ENCODE measurements around the gene ARPC5. TPM values are rescaled to one million over a fixed set of nuclear protein-coding genes. Genes with fewer than 3 reads are reported as not detected.

The ARPC5 gene
- total RNA-seq, 1 experiment from 2014 or later, result 104 TPM

DNA sequence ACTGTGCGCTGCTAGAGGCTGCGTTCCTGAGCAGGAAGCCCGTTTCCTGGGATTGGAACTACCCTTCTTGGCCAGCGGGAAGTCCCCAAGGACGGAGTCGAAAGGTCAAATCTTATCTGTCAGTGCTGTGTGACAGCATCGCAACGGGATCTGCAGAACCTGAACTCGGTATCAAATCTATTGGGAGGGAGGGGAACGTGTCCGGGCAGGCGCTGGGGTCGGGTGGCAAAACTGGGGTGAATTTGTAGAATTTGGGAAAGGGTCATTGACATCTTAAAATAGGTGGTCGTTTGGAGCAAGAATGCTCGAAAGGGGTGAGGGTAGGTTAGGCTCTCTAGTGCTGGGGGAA, 725 bp upstream of the ARPC5 start:
- 0 out of 2 replicates have a peak, but pooled peaks cover 4% of the 10 kb centered on the region for H3K27me3 ChIP-seq (ENCODE audit: control insufficient read depth, insufficient read depth, low read length)
- no peak for TF ChIP-seq SIN3A (IDR thresholded peaks at IDR 0.05; ENCODE audit: borderline replicate concordance, insufficient read depth, low read depth, low read length)
- TF ChIP-seq POLR2AphosphoS5 (IDR thresholded peaks at IDR 0.05; ENCODE audit: low read depth, low read length), result no peak
- TF ChIP-seq CTCF (IDR thresholded peaks at IDR 0.05), result no peak
- no peak for TF ChIP-seq TCF7L2 (IDR thresholded peaks at IDR 0.05; ENCODE audit: low read depth, low read length)
- no peak for TF ChIP-seq REST (IDR thresholded peaks at IDR 0.05; ENCODE audit: insufficient read depth in 1 of 2, low read depth in 2 of 2, low read length in 1 of 2)
- H3K27ac ChIP-seq (ENCODE audit: low read length), result no peak overlapping the region
- in situ Hi-C loops (cut with HindIII; ENCODE audit: low pct_unique_long_range_greater_than_20kb, low sequenced_read_pairs), result no loop called here
- peaks cover 9% of the 10 kb centered on the region for H3K36me3 ChIP-seq (ENCODE audit: control insufficient read depth, insufficient read depth, low read length)
- BruUV-seq (replicated peaks), result no TSS peak
- H3K4me3 ChIP-seq (ENCODE audit: low read depth in 2 of 2, low read length in 2 of 2), result peak overlapping the region; percentile 84 to 99
- peaks cover 19% of the 10 kb centered on the region for H3K4me1 ChIP-seq (ENCODE audit: control insufficient read depth, insufficient read depth, low read length)
- H3K9me3 ChIP-seq (ENCODE audit: control insufficient read depth, insufficient read depth, low read depth, low read length), result no peaks in the 10 kb centered on the region
- intact Hi-C loops (cut with micrococcal nuclease; ENCODE audit: unreplicated experiment), result no loop called here
- POLR2A ChIA-PET, result interaction anchor here (0.6 kb wide), 1 partner anchor 745 kb away, joined by 3 read pairs; no protein-coding TSS in a partner anchor
- DNase-seq (ENCODE audit: low read depth, low spot score) (no peak), ATAC-seq (no peak)
- CTCF ChIA-PET, result no interaction called here

- TF ChIP-seq TCF7L2 (IDR thresholded peaks at IDR 0.05; ENCODE audit: low read depth, low read length) (no peak), POLR2AphosphoS5 (IDR thresholded peaks at IDR 0.05; ENCODE audit: low read depth, low read length) (no peak), SIN3A (IDR thresholded peaks at IDR 0.05; ENCODE audit: borderline replicate concordance, insufficient read depth, low read depth, low read length) (no peak), REST (IDR thresholded peaks at IDR 0.05; ENCODE audit: insufficient read depth in 1 of 2, low read depth in 2 of 2, low read length in 1 of 2) (no peak), CTCF (IDR thresholded peaks at IDR 0.05) (no peak)
- Histone ChIP-seq H3K4me3 (ENCODE audit: low read depth in 2 of 2, low read length in 2 of 2) (peak overlapping the region; percentile 84 to 99), H3K9me3 (ENCODE audit: control insufficient read depth, insufficient read depth, low read depth, low read length) (no peaks in the 10 kb centered on the region), H3K27me3 (ENCODE audit: control insufficient read depth, insufficient read depth, low read length) (0 out of 2 replicates have a peak, but pooled peaks cover 4% of the 10 kb centered on the region), H3K27ac (ENCODE audit: low read length) (peak overlapping the region; percentile 88), H3K4me1 (ENCODE audit: control insufficient read depth, insufficient read depth, low read length) (peaks cover 19% of the 10 kb centered on the region), H3K36me3 (ENCODE audit: control insufficient read depth, insufficient read depth, low read length) (peaks cover 12% of the 10 kb centered on the region)
- ChIA-PET CTCF (interaction anchor here (0.7 kb wide), 1 partner anchor 393 kb away, joined by 3 read pairs; no protein-coding TSS in a partner anchor), POLR2A (no interaction called here)
- intact Hi-C loops (cut with micrococcal nuclease; ENCODE audit: unreplicated experiment) (no loop called here), in situ Hi-C loops (cut with HindIII; ENCODE audit: low pct_unique_long_range_greater_than_20kb, low sequenced_read_pairs) (no loop called here)
- no TSS peak for BruUV-seq (replicated peaks)
- DNase-seq (ENCODE audit: low read depth, low spot score) (no peak), ATAC-seq (peak; percentile 68)
Measured at GRCh38 chr1:183635099-183635605, 431 bp downstream of the ARPC5 start.
